GM18526 (cell line): ENCODE measurements around the gene COG3.

Source experiments
- POLR2A ChIP-seq: IDR thresholded peaks from 3 replicates; pipeline ENCODE4 v1.6.1; 2011; ENCODE audit not compliant: insufficient read length; ENCODE audit errors: extremely low read depth

COG3 gene

GRCh38 chr13:45481688-45482087 lies 16.9 kb downstream of the COG3 start:
- no peak for TF ChIP-seq POLR2A

- no peak for TF ChIP-seq POLR2A
Measured at GRCh38 chr13:45482571-45483173, 17.9 kb downstream of the COG3 start.

GRCh38 chr13:45487604-45488003 lies 22.9 kb downstream of the COG3 start:
- no peak for TF ChIP-seq POLR2A

GRCh38 chr13:45490068-45490467 lies 25.3 kb downstream of the COG3 start:
- no peak for TF ChIP-seq POLR2A

GRCh38 chr13:45492538-45492937 lies 27.8 kb downstream of the COG3 start:
- no peak for TF ChIP-seq POLR2A

- TF ChIP-seq POLR2A, result no peak
Measured at GRCh38 chr13:45496942-45497341, 32.2 kb downstream of the COG3 start.

- TF ChIP-seq POLR2A, result no peak
Measured at GRCh38 chr13:45500492-45501174, 35.9 kb downstream of the COG3 start.

- TF ChIP-seq POLR2A, result no peak
Measured at GRCh38 chr13:45501175-45501526, 36.4 kb downstream of the COG3 start.

- no peak for TF ChIP-seq POLR2A
Measured at GRCh38 chr13:45503658-45504057, 38.9 kb downstream of the COG3 start.

- no peak for TF ChIP-seq POLR2A
Measured at GRCh38 chr13:45506811-45507210, 42.1 kb downstream of the COG3 start.

GRCh38 chr13:45508776-45509175 lies 44.0 kb downstream of the COG3 start:
- no peak for TF ChIP-seq POLR2A

GRCh38 chr13:45510672-45511071 lies 45.9 kb downstream of the COG3 start:
- no peak for TF ChIP-seq POLR2A

- TF ChIP-seq POLR2A, result no peak
Measured at GRCh38 chr13:45511310-45512097, 46.8 kb downstream of the COG3 start.

GRCh38 chr13:45512098-45512496 lies 47.4 kb downstream of the COG3 start:
- TF ChIP-seq POLR2A, result no peak

GRCh38 chr13:45516757-45517156 lies 52.0 kb downstream of the COG3 start:
- no peak for TF ChIP-seq POLR2A

- TF ChIP-seq POLR2A, result no peak
Measured at GRCh38 chr13:45518525-45519245, 53.9 kb downstream of the COG3 start.
